H9 (cell line): ENCODE data around the gene LATS2. TPM values are rescaled to one million over a fixed set of nuclear protein-coding genes. Genes with fewer than 3 reads are reported as not detected.

Experiments used
- DNase-seq: peaks from one replicate; pipeline ENCODE4 v3.0.0-alpha.2; 2017
- H2AFZ ChIP-seq: one replicate; pipeline ENCODE4 v1.6.1; 2013; ENCODE audit warnings: mild to moderate bottlenecking, low read length, control low read depth, moderate library complexity
- H2AK5ac ChIP-seq: 2 replicates; pipeline ENCODE4 v1.6.1; 2013; ENCODE audit warnings: low read length, control low read depth, mixed read lengths; ENCODE audit not compliant: insufficient read length
- H2BK120ac ChIP-seq: one replicate; pipeline ENCODE4 v1.6.1; 2013; ENCODE audit warnings: low read depth, mild to moderate bottlenecking, low read length, control low read depth, inconsistent platforms; ENCODE audit not compliant: poor library complexity, severe bottlenecking
- H2BK12ac ChIP-seq: 2 replicates; pipeline ENCODE4 v1.6.1; 2013; ENCODE audit warnings: low read length, control low read depth, mixed read lengths, low read depth; ENCODE audit not compliant: insufficient read length
- H2BK15ac ChIP-seq: 2 replicates; pipeline ENCODE4 v1.6.1; 2013; ENCODE audit warnings: low read depth, low read length, control low read depth
- H2BK20ac ChIP-seq: one replicate; pipeline ENCODE4 v1.6.1; 2013; ENCODE audit warnings: low read depth, mild to moderate bottlenecking, low read length, control low read depth, inconsistent platforms; ENCODE audit not compliant: poor library complexity, severe bottlenecking
- H2BK5ac ChIP-seq: 2 replicates; pipeline ENCODE4 v1.6.1; 2013; ENCODE audit warnings: low read length, control low read depth, mixed read lengths; ENCODE audit not compliant: insufficient read length
- H3K14ac ChIP-seq: 2 replicates; pipeline ENCODE4 v1.6.1; 2013; ENCODE audit warnings: low read length, control low read depth; ENCODE audit not compliant: insufficient read depth
- H3K18ac ChIP-seq: 2 replicates; pipeline ENCODE4 v1.6.1; 2013; ENCODE audit warnings: low read depth, mild to moderate bottlenecking, mixed read lengths, low read length, control low read depth; ENCODE audit not compliant: insufficient read length
- H3K23ac ChIP-seq: 2 replicates; pipeline ENCODE4 v1.6.1; 2013; ENCODE audit warnings: low read length, control low read depth, mixed read lengths, low read depth; ENCODE audit not compliant: insufficient read length
- H3K23me2 ChIP-seq: 2 replicates; pipeline ENCODE4 v1.6.1; 2013; ENCODE audit warnings: low read depth, mild to moderate bottlenecking, mixed read lengths, low read length, control low read depth; ENCODE audit not compliant: insufficient read length, poor library complexity, severe bottlenecking
- H3K27ac ChIP-seq: 2 replicates; pipeline ENCODE4 v1.5.1; 2013; ENCODE audit warnings: low read length, control low read depth, mixed read lengths, low read depth; ENCODE audit not compliant: insufficient read length
- H3K27me3 ChIP-seq: 2 replicates; pipeline ENCODE4 v1.6.1; 2013; ENCODE audit warnings: low read length, control low read depth, inconsistent platforms; ENCODE audit not compliant: insufficient read depth
- H3K4ac ChIP-seq: 2 replicates; pipeline ENCODE4 v1.6.1; 2013; ENCODE audit warnings: low read depth, mild to moderate bottlenecking, control low read depth, inconsistent platforms, low read length, moderate library complexity
- H3K4me1 ChIP-seq: 2 replicates; pipeline ENCODE4 v1.6.1; 2013; ENCODE audit warnings: low read length, control low read depth, inconsistent platforms; ENCODE audit not compliant: insufficient read depth
- H3K4me2 ChIP-seq: 2 replicates; pipeline ENCODE4 v1.6.1; 2013; ENCODE audit warnings: low read length, control low read depth, mixed read lengths; ENCODE audit not compliant: insufficient read length, insufficient read depth
- H3K56ac ChIP-seq: 2 replicates; pipeline ENCODE4 v1.6.1; 2013; ENCODE audit warnings: low read depth, mild to moderate bottlenecking, mixed read lengths, low read length, control low read depth; ENCODE audit not compliant: insufficient read length
- H3K79me1 ChIP-seq: 2 replicates; pipeline ENCODE4 v1.6.1; 2013; ENCODE audit warnings: low read depth, mild to moderate bottlenecking, moderate library complexity, low read length, control low read depth, inconsistent platforms; ENCODE audit not compliant: insufficient read depth, poor library complexity, severe bottlenecking
- H3K79me2 ChIP-seq: 2 replicates; pipeline ENCODE4 v1.6.1; 2013; ENCODE audit warnings: low read length, control low read depth, inconsistent platforms; ENCODE audit not compliant: insufficient read depth
- H3K9ac ChIP-seq: 2 replicates; pipeline ENCODE4 v1.6.1; 2013; ENCODE audit warnings: low read length, control low read depth, mixed read lengths; ENCODE audit not compliant: insufficient read length; ENCODE audit errors: extremely low read depth
- H3K9me3 ChIP-seq: one replicate; pipeline ENCODE4 v1.6.1; 2013; ENCODE audit warnings: low read depth, low read length, inconsistent platforms; ENCODE audit not compliant: control insufficient read depth
- H3T11ph ChIP-seq: one replicate; pipeline ENCODE4 v1.6.1; 2013; ENCODE audit warnings: mild to moderate bottlenecking, low read length, control low read depth, inconsistent platforms
- H4K20me1 ChIP-seq: one replicate; pipeline ENCODE4 v1.6.1; 2013; ENCODE audit not compliant: control insufficient read depth, insufficient read length, insufficient read depth
- H4K5ac ChIP-seq: 2 replicates; pipeline ENCODE4 v1.6.1; 2013; ENCODE audit warnings: low read depth, mild to moderate bottlenecking, mixed read lengths, low read length, control low read depth; ENCODE audit not compliant: insufficient read length
- H4K8ac ChIP-seq: replicated peaks from 2 replicates; pipeline ENCODE4 v1.6.1; 2013; ENCODE audit warnings: low read length, control low read depth, mixed read lengths, low read depth; ENCODE audit not compliant: insufficient read length
- H4K91ac ChIP-seq: 2 replicates; pipeline ENCODE4 v1.6.1; 2013; ENCODE audit warnings: low read depth, mild to moderate bottlenecking, moderate library complexity, mixed read lengths, low read length, control low read depth; ENCODE audit not compliant: insufficient read length
- H3K27ac Mint-ChIP-seq, 3 experiments: 2 replicates in 2 of 3; 3 replicates in 1 of 3; pipeline ENCODE4 v1.8.0; 2020 to 2021; ENCODE audit warnings: mixed read lengths in 3 of 3, mild to moderate bottlenecking in 1 of 3, moderate library complexity in 1 of 3
- H3K27me3 Mint-ChIP-seq: 2 replicates; pipeline ENCODE4 v1.8.0; 2021; ENCODE audit warnings: low read depth, mild to moderate bottlenecking, moderate library complexity, mixed read lengths
- H3K36me3 Mint-ChIP-seq, 3 experiments: 2 replicates in 2 of 3; 3 replicates in 1 of 3; pipeline ENCODE4 v1.8.0; 2020 to 2021; ENCODE audit warnings: low read depth in 3 of 3, mixed read lengths in 3 of 3; ENCODE audit not compliant: insufficient read depth in 1 of 3
- H3K4me1 Mint-ChIP-seq, 2 experiments: 2 replicates each; pipeline ENCODE4 v1.8.0; 2020; ENCODE audit warnings: mixed read lengths in 2 of 2
- H3K4me3 Mint-ChIP-seq, 2 experiments: 2 replicates in 1 of 2; 3 replicates in 1 of 2; pipeline ENCODE4 v1.8.0; 2020 to 2021; ENCODE audit warnings: mild to moderate bottlenecking in 2 of 2, mixed read lengths in 2 of 2, moderate library complexity in 1 of 2
- H3K9me3 Mint-ChIP-seq, 2 experiments: 2 replicates in 1 of 2; 3 replicates in 1 of 2; pipeline ENCODE4 v1.8.0; 2020; ENCODE audit warnings: mild to moderate bottlenecking in 2 of 2, mixed read lengths in 2 of 2, moderate library complexity in 1 of 2
- WGBS: extraction: QIAGEN DNeasy Blood & Tissue Kit; methylation state at CpG from one replicate; pipeline ENCODE4 v1.1.7; 2013; ENCODE audit warnings: missing lambda C conversion rate, low lambda C conversion rate, mixed read lengths; ENCODE audit not compliant: insufficient read length; ENCODE audit errors: extremely low coverage; 5-methylcytosine and 5-hydroxymethylcytosine counted together
- total RNA-seq: library from RNA; stranded (reverse); gene quantifications from 2 replicates; pipeline ENCODE4 v1.2.1, GENCODE V29; 2021
- TF ChIP-seq, protein P1 (sequence below): fragments of 200-600 bp; sonication (generic); conservative IDR thresholded peaks from 3 replicates; pipeline ENCODE4 v1.8.0; 2021; ENCODE audit warnings: antibody characterized with exemption, mild to moderate bottlenecking

LATS2 gene
- total RNA-seq, 1 experiment from 2014 or later = 20.0 TPM

DNA sequence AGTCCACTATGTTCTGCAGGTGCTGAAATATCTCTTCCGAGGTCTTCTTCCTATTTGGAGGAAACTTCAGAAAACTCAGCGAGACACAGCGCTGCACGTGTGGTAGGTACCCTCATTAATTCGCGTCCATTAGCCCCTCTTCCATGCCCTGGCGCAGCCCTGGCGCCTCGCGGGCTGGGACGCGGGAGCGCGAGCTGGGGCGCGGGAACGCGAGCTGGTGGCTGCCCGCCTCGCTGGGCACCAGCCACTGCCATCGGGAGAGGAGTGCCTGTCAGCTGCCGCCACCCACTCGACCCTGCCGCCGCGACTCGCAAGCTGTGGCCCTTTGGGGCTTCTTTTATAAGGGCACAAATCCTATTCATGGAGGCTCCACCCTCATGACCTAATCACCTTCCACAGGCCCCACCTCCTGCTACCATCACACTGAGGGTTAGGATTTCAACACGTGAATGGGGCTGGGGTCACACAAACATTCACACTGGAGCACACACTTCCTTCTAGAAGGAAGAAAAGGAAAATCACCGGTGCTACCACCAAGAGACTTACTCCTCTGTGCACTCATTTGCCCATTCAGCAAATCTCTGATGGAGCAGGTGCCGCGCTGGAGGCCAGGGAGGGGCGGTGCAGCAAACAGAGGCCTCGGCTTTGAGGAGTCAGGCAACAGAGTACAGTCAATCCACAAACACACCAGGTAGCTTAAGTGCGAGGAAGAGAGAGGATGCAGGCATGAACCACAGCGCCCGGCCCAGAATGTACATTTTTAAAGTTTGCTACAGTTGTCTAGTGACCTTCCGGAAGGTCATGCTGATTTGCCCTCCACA, 43.0 kb upstream of the LATS2 start:
- Histone ChIP-seq H3K18ac (no peak overlapping the region), H2BK5ac (no peak overlapping the region), H3K9ac (no peak overlapping the region), H3K4me1 (no peaks in the 10 kb centered on the region), H3K56ac (no peak overlapping the region), H4K91ac (no peak overlapping the region), H3K27ac (no peak overlapping the region), H3K23ac (no peak overlapping the region), H2AK5ac (no peak overlapping the region), H3K79me2 (no peaks in the 10 kb centered on the region), H2AFZ (no peak overlapping the region), H3K27me3 (no peaks in the 10 kb centered on the region), H3T11ph (no peak overlapping the region), H2BK20ac (no peak overlapping the region), H3K4ac (no peak overlapping the region), H2BK12ac (no peak overlapping the region), H2BK15ac (no peak overlapping the region), H3K4me2 (no peak overlapping the region), H3K23me2 (no peaks in the 10 kb centered on the region), H4K8ac (no peak overlapping the region), H3K14ac (no peak overlapping the region; the same call in 1 of the 2 replicates), H2BK120ac (no peak overlapping the region), H4K5ac (no peak overlapping the region), H4K20me1 (no peaks in the 10 kb centered on the region), H3K9me3 (no peaks in the 10 kb centered on the region), H3K79me1 (no peaks in the 10 kb centered on the region)
- WGBS = no CpG with 5 or more reads among the region's 37 CpGs
- DNase-seq = peak; percentile 39
- H3K27ac Mint-ChIP-seq = no peak overlapping the region
- peaks cover 3% of the 10 kb centered on the region; the same call in 1 of the 2 replicates for H3K27me3 Mint-ChIP-seq
- no peaks in the 10 kb centered on the region; a peak in 1 of 5 replicates for H3K9me3 Mint-ChIP-seq
- H3K4me3 Mint-ChIP-seq = no peak overlapping the region
- no peaks in the 10 kb centered on the region; a peak in 1 of 7 replicates for H3K36me3 Mint-ChIP-seq
- TF ChIP-seq, protein P1, sequence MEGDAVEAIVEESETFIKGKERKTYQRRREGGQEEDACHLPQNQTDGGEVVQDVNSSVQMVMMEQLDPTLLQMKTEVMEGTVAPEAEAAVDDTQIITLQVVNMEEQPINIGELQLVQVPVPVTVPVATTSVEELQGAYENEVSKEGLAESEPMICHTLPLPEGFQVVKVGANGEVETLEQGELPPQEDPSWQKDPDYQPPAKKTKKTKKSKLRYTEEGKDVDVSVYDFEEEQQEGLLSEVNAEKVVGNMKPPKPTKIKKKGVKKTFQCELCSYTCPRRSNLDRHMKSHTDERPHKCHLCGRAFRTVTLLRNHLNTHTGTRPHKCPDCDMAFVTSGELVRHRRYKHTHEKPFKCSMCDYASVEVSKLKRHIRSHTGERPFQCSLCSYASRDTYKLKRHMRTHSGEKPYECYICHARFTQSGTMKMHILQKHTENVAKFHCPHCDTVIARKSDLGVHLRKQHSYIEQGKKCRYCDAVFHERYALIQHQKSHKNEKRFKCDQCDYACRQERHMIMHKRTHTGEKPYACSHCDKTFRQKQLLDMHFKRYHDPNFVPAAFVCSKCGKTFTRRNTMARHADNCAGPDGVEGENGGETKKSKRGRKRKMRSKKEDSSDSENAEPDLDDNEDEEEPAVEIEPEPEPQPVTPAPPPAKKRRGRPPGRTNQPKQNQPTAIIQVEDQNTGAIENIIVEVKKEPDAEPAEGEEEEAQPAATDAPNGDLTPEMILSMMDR = no peak
- peaks cover 2% of the 10 kb centered on the region in 2 experiments; a peak in 2 of 4 replicates for H3K4me1 Mint-ChIP-seq
